GM12874 (cell line): ENCODE data around the gene GFOD1.

ENCODE experiments used
- CTCF ChIP-seq: IDR thresholded peaks from 2 replicates; pipeline ENCODE4 v1.5.1; 2011; ENCODE audit warnings: low read depth, mild to moderate bottlenecking, control low read depth, low read length, moderate library complexity; ENCODE audit not compliant: insufficient read depth

Gene GFOD1

GRCh38 chr6:13413900-13414555, 73.4 kb downstream of the GFOD1 start:
- TF ChIP-seq CTCF, result no peak

DNA sequence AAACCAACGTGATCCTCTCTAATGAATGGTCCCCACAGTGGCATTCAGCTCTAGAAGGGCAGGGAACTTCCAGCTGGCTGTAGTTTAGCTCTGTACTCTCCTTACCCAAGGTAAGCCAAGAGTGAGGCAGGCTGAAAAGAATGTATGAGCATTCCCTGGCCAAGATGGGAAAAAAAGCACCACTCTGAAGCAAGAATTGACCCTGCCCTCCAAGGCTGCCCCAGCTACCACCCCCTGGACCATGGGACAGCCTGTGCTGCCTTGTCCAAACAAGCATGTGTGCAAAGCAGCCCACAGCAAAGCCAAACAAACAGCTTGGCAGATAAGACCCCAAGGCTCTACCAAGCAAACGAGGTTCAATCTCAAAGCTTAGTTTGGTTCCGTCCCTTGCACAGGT, 73.9 kb downstream of the GFOD1 start:
- TF ChIP-seq CTCF, result no peak

GRCh38 chr6:13412639-13413465, 74.5 kb downstream of the GFOD1 start:
- no peak for TF ChIP-seq CTCF

DNA sequence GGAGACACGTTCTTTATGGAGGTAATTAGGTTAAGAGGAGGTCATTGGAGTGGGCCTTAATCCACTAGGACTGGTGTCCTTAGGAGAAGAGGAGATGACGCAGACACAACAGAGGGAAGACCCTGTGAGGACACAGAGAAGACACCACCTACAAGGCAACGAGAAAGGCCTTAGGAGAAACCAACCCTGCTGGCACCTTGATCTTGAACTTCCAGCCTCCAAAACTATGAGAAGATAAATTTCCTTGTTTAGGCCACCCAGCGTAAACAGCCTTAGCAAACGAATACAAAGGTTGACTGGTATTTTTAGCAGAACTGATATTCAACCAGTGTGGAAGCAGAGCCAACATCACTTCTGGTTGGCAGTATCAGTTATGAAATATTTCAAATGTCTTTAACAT, 75.2 kb downstream of the GFOD1 start:
- TF ChIP-seq CTCF, result no peak

DNA sequence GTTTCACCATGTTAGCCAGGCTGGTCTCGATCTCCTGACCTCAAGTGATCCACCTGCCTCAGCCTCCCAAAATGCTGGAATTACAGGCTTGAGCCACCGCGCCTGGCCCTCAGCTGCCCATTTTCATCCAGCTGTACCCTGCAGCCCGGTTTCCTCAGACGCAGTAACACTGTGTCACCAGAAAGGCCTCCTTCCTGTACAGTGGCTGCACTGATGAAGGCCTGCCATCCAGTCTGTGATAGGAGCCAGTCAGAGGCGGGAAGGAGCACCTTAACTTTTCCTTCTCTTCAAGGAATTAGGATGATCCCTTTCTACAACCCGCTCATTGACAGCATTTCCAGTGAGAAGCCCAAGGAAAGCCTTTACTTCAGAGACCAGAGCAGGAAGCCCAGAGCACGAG, 75.9 kb downstream of the GFOD1 start:
- no peak for TF ChIP-seq CTCF

DNA sequence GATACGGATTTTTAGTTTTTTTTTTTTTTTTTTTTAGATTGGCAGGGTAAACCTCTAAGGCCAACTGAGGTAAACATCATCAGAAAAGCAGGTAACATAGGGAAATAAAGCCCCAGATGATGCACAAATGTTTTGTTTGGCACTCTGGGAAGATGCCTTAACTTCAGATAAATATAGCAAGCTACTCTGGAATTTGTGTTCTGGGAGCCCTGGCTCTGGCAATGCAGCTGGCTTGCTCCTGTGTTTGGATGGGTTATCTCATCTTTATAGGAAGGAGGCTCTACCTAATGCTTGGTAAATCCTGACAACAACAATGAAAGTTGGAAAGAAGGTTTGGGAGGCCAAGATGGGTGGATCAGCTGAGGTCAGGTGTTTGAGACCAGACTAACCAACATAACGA, 77.4 kb downstream of the GFOD1 start:
- TF ChIP-seq CTCF, result no peak

DNA sequence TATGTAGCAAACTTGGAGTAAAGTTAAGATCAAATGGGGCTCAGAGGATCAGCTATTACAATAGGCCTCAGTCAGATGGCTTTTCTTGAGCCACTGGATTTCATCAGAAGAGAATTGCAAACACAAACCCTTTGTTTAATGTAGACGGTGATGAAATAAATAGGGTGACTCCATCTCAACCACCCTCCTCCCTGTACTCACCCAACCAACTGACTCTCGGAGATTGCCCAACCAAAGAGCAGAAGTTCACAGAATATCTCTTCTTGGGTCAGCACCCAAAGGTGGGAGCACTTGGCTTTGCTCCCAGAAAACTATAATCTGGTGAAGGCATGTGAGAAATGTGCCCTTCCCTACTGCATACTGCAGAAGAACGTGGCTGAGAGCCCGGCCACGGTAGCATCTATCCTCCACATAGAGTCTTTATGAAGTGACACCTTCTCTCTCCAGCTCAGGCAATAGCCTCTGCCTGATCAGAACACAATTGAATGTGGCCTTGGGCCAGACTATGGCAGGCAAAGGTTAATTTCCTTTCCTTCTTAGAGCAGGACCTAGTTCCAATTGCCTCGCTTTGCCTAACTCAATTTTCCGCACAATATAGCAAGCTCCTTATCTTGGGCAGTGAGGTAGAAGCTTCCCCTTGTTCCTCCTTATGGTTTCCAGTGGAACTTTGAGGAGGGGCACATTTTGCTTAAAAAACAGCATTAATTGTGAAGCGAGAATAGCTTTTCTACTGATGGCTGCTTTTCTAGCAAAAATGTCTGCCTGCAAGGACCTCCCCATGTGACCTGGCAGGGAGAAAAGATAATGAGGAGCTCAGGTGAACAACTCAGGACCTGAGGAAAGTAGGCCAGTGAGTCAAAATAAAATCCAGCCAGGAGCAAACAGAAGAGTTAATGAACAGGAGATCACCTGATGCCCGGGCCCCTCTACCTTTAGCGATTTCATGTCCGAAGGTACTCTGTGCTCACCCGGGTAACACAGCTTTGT, 79.4 kb downstream of the GFOD1 start:
- TF ChIP-seq CTCF, result no peak
